Gastroesophageal sphincter (tissue), 4 donors: ENCODE measurements around the gene KRTAP2-2. TPM values are rescaled to one million over a fixed set of nuclear protein-coding genes. Genes with fewer than 3 reads are reported as not detected.
"Not testable (repeated sequence)": the region's sequence is repeated elsewhere in the genome, so short reads cannot be mapped to it uniquely, and the experiment has no call there.

Experiments
- ATAC-seq: fragments of 150-250 bp; one replicate; pipeline ENCODE4 v1.9.1; 2016; ENCODE audit warnings: mild to moderate bottlenecking, moderate library complexity
- H3K27ac ChIP-seq, 4 donors: fragments of 200-600 bp; sonication (generic) in 3 of 4; 1 replicate in 3 of 4; 2 replicates in 1 of 4; pipeline ENCODE4 v1.5.1; 2016 to 2019
- H3K27me3 ChIP-seq: fragments of 200-600 bp; sonication (generic); one replicate; pipeline ENCODE4 v1.5.1; 2019
- H3K36me3 ChIP-seq, 2 donors: fragments of 200-600 bp; sonication (generic); one replicate each; pipeline ENCODE4 v1.5.1; 2019; ENCODE audit warnings: control low read depth in 1 of 2
- H3K4me1 ChIP-seq, 3 donors: fragments of 200-600 bp; sonication (generic); 1 replicate in 2 of 3; 2 replicates in 1 of 3; pipeline ENCODE4 v1.5.1; 2016 to 2019; ENCODE audit warnings: control low read depth in 2 of 3
- H3K4me3 ChIP-seq, 2 donors: fragments of 200-600 bp; sonication (generic); one replicate each; pipeline ENCODE4 v1.5.1; 2019; ENCODE audit warnings: mild to moderate bottlenecking in 1 of 2, moderate library complexity in 1 of 2
- H3K9me3 ChIP-seq, 3 donors: fragments of 200-600 bp; sonication (generic); one replicate each; pipeline ENCODE4 v1.5.1; 2017 to 2019; ENCODE audit warnings: control low read depth in 2 of 3
- EP300 ChIP-seq: sonication (generic); formaldehyde crosslinking; IDR thresholded peaks from one replicate; pipeline ENCODE4 v1.6.1; 2017; ENCODE audit warnings: antibody characterized with exemption, mild to moderate bottlenecking
- POLR2A ChIP-seq, 2 donors: fragments of 450-650 bp; IDR thresholded peaks; one replicate each; pipeline ENCODE4 v1.6.1; 2017; ENCODE audit warnings: antibody characterized with exemption in 2 of 2, mild to moderate bottlenecking in 2 of 2, moderate library complexity in 1 of 2
- POLR2AphosphoS5 ChIP-seq: sonication (generic); formaldehyde crosslinking; IDR thresholded peaks from one replicate; pipeline ENCODE4 v1.6.1; 2017; ENCODE audit warnings: antibody characterized with exemption
- WGBS, 2 donors: methylation state at CpG; one replicate each; pipeline ENCODE4 v1.1.5; 2018; ENCODE audit warnings: low coverage in 1 of 2; 5-methylcytosine and 5-hydroxymethylcytosine counted together
- total RNA-seq, 4 donors: library from RNA; depleted of rRNA; stranded (reverse); fragments of >200 nt; gene quantifications; one replicate each; pipeline ENCODE4 v1.1.0, GENCODE V29; 2016
- TF ChIP-seq, protein P1 (sequence below), 4 experiments: fragments of 200-600 bp in 2 of 4; fragments of 450-650 bp in 2 of 4; sonication (generic) in 1 of 4; IDR thresholded peaks; one replicate each; pipeline ENCODE4 v1.5.1; 2017 to 2019; ENCODE audit warnings: antibody characterized with exemption in 4 of 4, mild to moderate bottlenecking in 2 of 4, moderate library complexity in 2 of 4

The KRTAP2-2 gene, protein sequence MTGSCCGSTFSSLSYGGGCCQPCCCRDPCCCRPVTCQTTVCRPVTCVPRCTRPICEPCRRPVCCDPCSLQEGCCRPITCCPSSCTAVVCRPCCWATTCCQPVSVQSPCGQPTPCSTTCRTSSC
- not detected for total RNA-seq

- H3K4me1 ChIP-seq, ATAC-seq, H3K4me3 ChIP-seq, H3K36me3 ChIP-seq, H3K27ac ChIP-seq: not testable (repeated sequence)
- WGBS, 2 donors, result 30% methylated on average over 1 of the region's 6 CpGs; no CpG with 5 or more reads in 1 of the 2 donors
- Histone ChIP-seq H3K9me3 (peaks cover 0 to 11% (median 0%) of the 10 kb centered on the region in 3 donors), H3K27me3 (peaks cover 32% of the 10 kb centered on the region)
Measured at GRCh38 chr17:41055130-41055529, at the start of gene KRTAP2-2. Gene KRTAP2-2 (minus strand): TSS chr17:41055230. CDS start chr17:41055211, 19 bp downstream.

- 25 to 50% methylated on average over 2 of the region's 2 CpGs for WGBS, 2 donors
- H3K27ac ChIP-seq, ATAC-seq, H3K4me3 ChIP-seq, H3K36me3 ChIP-seq, H3K4me1 ChIP-seq, H3K9me3 ChIP-seq: not testable (repeated sequence)
- peaks cover 35% of the 10 kb centered on the region for H3K27me3 ChIP-seq
Measured at GRCh38 chr17:41104386-41105038, 49.5 kb upstream of the KRTAP2-2 start.

DNA sequence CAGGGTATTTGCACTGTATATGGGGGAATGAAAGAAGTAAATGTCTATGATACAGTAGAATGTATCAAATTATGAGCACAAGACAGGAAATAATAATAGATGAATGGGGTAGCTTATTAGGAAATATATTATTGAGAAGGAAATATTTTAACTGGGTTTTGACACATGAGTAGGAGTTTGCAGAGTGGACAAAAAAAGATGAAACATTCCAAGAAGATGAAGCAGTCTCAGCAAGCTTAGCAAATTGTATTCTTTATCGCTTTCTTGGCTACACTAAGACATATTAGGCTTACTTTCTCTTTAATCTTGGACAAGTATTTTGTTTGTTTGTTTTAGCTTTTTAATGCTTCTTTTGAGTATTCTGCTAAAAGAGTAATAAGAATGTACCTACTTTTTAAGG is 48.9 kb upstream of the KRTAP2-2 start:
- H3K4me3 ChIP-seq, result no peak overlapping the region
- H3K27me3 ChIP-seq, result peaks cover 38% of the 10 kb centered on the region
- no peaks in the 10 kb centered on the region for H3K4me1 ChIP-seq
- no peaks in the 10 kb centered on the region for H3K9me3 ChIP-seq
- H3K27ac ChIP-seq, result no peak overlapping the region
- 80 to 81% methylated on average over 1 of the region's 1 CpG for WGBS, 2 donors
- no peaks in the 10 kb centered on the region for H3K36me3 ChIP-seq
- ATAC-seq, result no peak
- TF ChIP-seq, protein P1, sequence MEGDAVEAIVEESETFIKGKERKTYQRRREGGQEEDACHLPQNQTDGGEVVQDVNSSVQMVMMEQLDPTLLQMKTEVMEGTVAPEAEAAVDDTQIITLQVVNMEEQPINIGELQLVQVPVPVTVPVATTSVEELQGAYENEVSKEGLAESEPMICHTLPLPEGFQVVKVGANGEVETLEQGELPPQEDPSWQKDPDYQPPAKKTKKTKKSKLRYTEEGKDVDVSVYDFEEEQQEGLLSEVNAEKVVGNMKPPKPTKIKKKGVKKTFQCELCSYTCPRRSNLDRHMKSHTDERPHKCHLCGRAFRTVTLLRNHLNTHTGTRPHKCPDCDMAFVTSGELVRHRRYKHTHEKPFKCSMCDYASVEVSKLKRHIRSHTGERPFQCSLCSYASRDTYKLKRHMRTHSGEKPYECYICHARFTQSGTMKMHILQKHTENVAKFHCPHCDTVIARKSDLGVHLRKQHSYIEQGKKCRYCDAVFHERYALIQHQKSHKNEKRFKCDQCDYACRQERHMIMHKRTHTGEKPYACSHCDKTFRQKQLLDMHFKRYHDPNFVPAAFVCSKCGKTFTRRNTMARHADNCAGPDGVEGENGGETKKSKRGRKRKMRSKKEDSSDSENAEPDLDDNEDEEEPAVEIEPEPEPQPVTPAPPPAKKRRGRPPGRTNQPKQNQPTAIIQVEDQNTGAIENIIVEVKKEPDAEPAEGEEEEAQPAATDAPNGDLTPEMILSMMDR (IDR thresholded peaks at IDR 0.05), result no peak
- no peak for TF ChIP-seq POLR2A (IDR thresholded peaks at IDR 0.05)
- TF ChIP-seq POLR2AphosphoS5, result no peak
- TF ChIP-seq EP300, result no peak

- H3K36me3 ChIP-seq, result no peaks in the 10 kb centered on the region
- no peak within 1 kb of the TSS for H3K4me3 ChIP-seq
- peaks cover 32% of the 10 kb centered on the region for H3K27me3 ChIP-seq
- H3K27ac ChIP-seq, result no peak within 1 kb of the TSS
- TF ChIP-seq POLR2A (IDR thresholded peaks at IDR 0.05), result no peak
- TF ChIP-seq POLR2AphosphoS5, result no peak
- TF ChIP-seq, protein P1 (IDR thresholded peaks at IDR 0.05), result no peak
- no peak for TF ChIP-seq EP300
- no peaks in the 10 kb centered on the region for H3K4me1 ChIP-seq
- WGBS, 2 donors, result 18 to 47% methylated on average over 5 of the region's 10 CpGs
- ATAC-seq, result no peak
- no peaks in the 10 kb centered on the region for H3K9me3 ChIP-seq
Measured at GRCh38 chr17:41101586-41102259, 46.7 kb upstream of the KRTAP2-2 start, which contains the start of gene KRTAP4-16. Gene KRTAP4-16 (minus strand): TSS chr17:41102209. CDS start chr17:41102209, 0 bp downstream.

- H3K4me3 ChIP-seq, result not testable (repeated sequence)
Measured at GRCh38 chr17:41099682-41100480, 44.9 kb upstream of the KRTAP2-2 start.

DNA sequence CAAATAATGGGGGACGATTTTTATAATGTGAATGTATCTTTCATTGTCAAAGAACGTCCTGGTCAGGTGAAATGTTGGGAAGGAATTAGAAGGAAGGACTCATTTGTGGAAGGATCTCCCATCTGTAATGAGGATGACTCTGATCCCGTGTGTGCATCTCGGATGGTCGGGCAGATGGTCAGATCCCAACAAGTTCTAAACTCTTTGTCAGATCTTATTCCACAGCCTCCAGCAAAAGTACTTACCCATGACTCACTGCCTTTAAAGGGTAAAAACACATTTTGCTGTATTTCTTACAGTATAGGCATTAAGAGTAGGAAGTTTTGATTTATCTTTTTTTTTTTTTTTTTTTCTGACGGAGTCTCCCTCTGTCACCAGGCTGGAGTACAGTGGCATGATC is 43.5 kb upstream of the KRTAP2-2 start:
- Histone ChIP-seq H3K36me3 (no peaks in the 10 kb centered on the region), H3K27ac (no peak overlapping the region), H3K4me3 (no peak overlapping the region), H3K4me1 (no peaks in the 10 kb centered on the region), H3K27me3 (peaks cover 26% of the 10 kb centered on the region), H3K9me3 (no peaks in the 10 kb centered on the region)
- ATAC-seq, result no peak
- TF ChIP-seq POLR2AphosphoS5 (no peak), EP300 (no peak), POLR2A (IDR thresholded peaks at IDR 0.05) (no peak)
- TF ChIP-seq, protein P1 (IDR thresholded peaks at IDR 0.05), result no peak
- WGBS, 2 donors, result 67 to 89% methylated on average over 3 to 6 of the region's 6 CpGs

More at GRCh38 chr17:41099682-41100480, 44.9 kb upstream of the KRTAP2-2 start:
- not testable (repeated sequence) for H3K27ac ChIP-seq, ATAC-seq, H3K9me3 ChIP-seq, H3K36me3 ChIP-seq, H3K4me1 ChIP-seq
- peaks cover 26% of the 10 kb centered on the region for H3K27me3 ChIP-seq
- 47 to 48% methylated on average over 6 to 7 of the region's 7 CpGs for WGBS, 2 donors
